ENCODE measurements around the gene SASH1.
"Not testable (repeated sequence)": the region's sequence is repeated elsewhere in the genome, so short reads cannot be mapped to it uniquely, and the experiment has no call there.

Gene SASH1

GRCh38 chr6:148370176-148370575 is 27.5 kb downstream of the SASH1 start:
- no peak for DNase-seq

DNA sequence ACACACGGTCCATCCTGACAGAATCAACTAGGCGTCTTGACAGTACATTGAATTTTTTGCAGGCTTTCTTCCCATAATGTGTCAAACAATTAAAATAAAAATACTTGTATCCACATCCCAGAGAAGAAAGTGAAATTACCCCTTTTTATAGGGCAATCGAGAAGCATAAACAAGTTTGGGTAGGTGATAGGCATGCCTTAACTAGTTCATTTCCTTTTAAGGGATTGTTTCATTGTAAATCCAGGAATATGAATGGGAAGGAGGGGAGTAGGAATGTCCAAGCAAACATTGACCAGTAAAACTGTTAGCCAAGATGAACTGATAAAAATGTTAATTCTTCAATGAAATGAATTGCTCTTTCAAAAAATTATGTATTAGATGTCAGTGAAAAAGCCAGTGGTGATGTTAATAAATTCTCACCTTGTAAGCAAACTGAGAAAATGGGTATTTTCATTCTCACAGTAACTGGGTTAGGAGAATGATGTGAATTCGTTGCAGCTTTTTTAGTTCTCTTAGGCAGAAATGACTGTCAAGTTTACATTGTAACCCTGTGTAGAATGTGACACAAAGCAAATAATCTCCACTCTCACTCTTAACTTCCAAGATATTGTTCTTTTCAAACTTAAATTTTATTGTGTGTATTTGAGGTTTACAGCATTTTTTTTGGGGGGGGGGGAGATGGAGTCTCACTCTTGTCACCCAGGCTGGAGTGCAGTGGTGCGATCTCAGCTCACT is 31.6 kb downstream of the SASH1 start:
- DNase-seq: no peak

- DNase-seq: no peak
Observed at GRCh38 chr6:148375401-148375800, 32.8 kb downstream of the SASH1 start.

DNA sequence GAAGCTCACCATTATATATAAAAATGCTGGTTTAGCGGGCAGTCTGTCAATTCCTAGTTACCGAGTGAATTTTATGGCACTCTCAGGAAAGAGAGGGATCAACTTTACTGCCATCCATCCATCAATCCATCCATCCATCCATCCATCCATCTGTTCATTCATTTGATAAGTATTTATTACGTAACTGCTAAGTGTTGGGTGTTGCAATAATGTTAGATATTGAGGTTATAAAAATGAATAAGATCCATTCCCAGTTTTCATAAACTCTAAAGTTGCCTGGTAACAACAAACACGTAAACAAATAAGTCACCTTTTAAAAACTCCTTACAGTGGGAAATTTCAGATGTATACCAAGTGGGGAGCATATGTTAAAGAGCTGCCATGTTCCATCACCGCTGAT is 36.8 kb downstream of the SASH1 start:
- DNase-seq: no peak

GRCh38 chr6:148379966-148380713 is 37.5 kb downstream of the SASH1 start:
- no peak for DNase-seq

GRCh38 chr6:148382051-148382450 is 39.4 kb downstream of the SASH1 start:
- not testable (repeated sequence) for DNase-seq

DNA sequence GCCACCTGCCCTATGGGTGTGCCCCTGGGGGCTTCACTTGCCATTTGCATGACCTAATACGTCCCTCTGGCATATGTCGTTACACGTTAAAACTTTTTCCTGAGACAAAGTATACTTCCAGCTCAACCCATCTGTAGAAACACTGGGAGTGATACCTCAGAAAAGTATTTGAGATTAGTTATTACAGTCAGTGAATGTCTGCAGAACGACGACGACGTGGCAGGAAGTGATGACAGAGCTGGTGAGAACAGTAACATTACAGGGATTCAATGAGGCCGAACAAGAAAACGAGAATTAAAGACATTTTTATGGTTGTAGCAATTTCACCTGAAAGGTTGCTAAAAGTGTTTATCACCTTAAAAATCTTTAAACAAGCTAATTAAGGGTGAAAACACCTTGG is 40.2 kb downstream of the SASH1 start:
- DNase-seq: no peak

DNA sequence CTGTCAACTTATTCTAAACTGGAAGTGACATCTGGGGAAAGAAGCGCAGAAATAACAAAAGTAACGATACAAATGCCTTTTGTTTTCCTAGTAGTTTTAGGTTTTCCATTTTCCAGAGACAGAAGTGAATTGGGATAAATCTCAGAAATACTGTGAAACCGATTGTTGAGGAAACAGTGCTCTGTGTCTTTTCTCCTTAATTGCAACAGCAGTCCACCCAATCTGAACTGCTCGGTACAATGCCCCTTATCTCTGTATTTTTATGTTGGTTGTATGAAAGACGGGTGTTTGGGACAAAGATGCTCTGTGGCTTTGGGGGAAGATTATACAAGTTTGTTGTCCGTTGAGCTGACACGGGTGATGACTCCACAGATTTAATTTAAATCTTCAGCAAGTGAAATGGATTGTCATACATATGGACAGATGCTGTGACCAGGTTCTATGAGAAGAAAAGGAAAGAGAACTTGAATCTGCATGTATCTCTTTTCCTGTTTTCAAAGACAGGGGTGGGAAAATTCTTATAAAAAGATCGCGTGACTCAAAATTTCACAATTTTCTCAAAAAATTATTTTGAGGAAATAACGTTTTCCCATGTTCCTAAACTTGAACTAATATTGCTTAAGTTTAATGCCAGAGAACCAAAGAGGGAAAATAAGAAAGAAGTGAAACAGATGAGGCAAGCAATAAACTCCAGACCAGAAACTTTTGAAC is 41.2 kb downstream of the SASH1 start:
- no peak for DNase-seq

DNA sequence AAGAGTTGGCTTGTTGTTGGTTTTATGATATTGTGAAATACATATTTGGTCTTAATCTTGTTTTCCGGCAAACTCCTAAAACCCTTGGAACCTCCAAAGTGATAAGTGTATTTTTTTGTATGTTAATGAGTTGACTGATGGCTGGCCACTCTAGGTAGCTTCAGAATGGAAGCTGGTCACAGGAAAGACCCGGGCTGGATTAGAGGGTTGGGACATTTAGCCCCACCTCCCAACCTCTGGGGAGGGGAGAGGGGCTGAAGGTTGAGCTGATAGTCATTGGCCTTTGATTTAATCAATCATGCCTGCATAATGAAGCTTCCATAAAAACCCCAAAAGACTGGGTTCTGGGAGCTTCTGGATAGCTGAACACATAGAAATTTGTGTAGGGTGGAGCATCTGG is 42.7 kb downstream of the SASH1 start:
- no peak for DNase-seq

GRCh38 chr6:148388521-148388920 is 45.9 kb downstream of the SASH1 start:
- DNase-seq: no peak

GRCh38 chr6:148389086-148389485 is 46.4 kb downstream of the SASH1 start:
- DNase-seq: no peak

- DNase-seq: no peak
Observed at GRCh38 chr6:148389917-148390316, 47.3 kb downstream of the SASH1 start.

DNA sequence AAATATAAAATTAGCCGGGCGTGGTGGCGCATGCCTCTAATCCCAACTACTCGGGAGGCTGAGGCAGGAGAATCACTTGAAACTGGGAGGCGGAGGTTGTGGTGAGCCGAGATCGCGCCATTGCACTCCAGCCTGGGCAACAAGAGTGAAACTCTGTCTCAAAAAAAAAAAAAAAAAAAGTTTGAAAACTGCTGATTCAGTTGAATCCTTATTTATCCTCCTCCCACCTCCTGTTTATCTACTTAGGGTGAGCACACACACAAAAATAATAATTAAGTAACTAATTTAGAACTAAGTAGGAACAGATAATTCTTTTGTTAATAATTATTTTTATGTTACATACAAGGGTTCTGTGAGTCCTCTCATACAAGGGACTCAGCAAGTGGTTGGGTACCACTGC is 49.5 kb downstream of the SASH1 start:
- not testable (repeated sequence) for DNase-seq

DNA sequence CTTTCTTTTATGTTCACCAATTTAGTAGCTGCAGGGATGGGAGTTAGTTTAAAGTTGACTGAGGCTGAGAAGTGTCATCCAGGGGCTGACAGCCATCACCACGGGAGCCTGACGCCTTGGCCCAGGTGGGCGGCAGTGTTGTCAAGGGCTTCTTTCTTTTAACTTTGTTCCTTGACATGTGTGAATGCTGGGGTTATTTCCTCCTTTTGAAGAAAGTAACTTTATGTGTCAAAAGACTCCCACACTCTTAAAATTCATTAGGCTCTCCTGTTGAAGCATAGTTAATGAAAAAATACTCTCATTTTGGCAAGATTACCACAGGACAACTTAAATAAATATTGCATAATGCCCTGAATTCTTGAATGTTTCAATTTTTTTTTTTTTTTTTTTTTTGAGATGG is 50.0 kb downstream of the SASH1 start:
- DNase-seq: no peak

DNA sequence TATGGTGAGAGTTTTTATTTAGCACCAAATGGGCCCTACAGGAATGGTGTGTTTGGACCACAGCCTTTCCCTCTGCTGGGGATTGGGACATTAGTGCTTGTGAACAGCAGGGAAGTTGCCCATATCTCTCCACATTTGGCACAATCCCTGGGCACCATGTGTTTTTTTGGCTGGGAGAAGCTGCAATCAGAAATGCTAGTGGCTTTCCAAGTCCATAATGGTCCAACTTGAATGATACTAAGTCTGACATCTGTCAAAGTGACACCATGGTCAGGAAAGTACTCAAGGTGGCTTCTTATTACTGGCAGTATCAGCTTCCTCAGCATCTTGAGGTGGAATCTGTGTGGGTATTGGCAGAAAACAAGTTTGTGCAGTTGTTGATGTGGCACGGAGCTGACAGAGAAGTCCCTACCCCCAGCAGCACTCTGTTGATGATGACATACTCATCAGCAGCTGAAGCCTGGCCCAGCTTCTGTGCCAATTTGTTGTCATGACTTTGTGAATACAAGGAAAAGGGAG is 53.0 kb downstream of the SASH1 start:
- DNase-seq: no peak

- no peak for DNase-seq
Observed at GRCh38 chr6:148396411-148396810, 53.8 kb downstream of the SASH1 start.

DNA sequence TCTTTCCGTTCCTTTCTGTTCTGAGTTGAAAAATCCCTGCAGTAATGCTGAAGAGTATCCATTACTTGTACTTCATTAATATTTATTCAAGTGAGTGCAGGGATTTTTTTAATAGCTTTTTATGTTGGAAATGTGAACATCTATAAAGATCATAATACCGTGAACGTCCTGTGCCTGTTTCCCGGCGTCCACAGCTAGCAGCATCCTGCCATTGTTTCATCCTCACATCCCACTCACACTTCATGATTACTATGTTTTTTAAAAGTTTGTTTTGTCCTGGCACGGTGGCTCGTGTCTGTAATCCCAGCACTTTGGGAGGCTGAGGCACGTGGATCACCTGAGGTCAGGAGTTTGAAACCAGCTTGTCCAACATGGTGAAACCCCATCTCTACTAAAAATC is 54.3 kb downstream of the SASH1 start:
- DNase-seq: no peak

DNA sequence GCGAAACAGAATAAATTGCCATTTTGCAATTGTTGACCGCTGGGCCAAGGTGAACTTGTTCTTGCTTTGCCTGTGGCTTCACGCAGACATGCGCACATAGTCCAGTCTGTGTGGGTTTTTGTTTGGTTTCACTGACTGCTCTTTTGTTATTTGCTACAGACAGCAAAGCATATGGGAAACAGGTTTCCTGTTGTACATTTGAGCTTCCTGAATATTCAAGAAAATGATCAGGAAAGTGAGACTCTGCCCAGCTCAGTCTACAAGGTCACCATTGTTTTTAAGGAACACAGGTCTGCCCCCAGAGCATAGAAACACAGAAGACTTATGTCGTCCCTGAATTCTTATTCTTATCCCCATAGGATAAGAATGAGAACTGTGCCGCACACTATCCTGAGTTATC is 55.6 kb downstream of the SASH1 start:
- DNase-seq: no peak

GRCh38 chr6:148398678-148399077 is 56.0 kb downstream of the SASH1 start:
- DNase-seq: no peak

DNA sequence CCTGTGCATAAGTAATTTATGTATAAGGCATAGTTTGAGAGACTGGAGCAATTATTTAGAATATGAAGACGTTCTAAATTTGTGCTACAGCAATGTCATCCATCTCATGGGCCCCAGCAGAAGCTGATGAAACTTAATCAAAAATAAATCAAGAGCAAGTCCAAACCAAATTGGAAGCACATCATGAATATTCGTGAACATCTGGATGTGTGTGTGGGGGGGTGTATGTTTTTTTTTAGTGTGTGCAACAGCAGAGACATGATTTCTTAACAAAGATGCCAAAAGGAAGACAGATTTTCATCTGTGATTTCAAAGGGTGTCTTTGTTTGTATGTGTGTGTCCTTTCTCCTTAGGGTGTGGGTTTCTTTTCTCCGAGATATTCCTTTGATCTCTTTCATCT is 58.9 kb downstream of the SASH1 start:
- no peak for DNase-seq

GRCh38 chr6:148404456-148405054 is 61.9 kb downstream of the SASH1 start:
- DNase-seq: no peak

DNA sequence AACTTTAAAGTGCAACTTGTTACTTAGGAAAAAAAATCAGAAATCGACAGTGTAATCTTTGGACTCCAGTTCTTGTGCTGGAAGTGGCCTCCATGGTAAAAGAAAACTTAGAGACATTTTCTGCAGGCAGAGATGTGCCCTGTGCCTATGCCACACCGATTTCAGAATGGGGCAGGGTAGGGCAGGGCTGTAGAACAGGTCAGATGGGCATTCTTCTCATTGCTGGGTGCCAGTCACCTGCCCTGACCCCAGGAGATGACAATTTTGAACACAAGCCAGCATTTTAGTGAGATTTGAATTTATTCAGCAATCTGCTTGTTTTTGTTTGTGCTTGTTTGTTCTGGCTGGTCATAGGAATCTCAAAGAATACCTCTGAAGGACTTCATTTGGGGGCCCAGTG is 63.3 kb downstream of the SASH1 start:
- DNase-seq: no peak

All from activated CD4-positive, alpha-beta T cell treated with anti-CD3 and anti-CD28 coated beads for 48 hours (primary cell).